NCI-H1105 treated with DMSO at 0.1 percent for 48 hours (cell line): ENCODE measurements around the gene PSMB7.

ENCODE experiments used
- DNase-seq: peaks from one replicate; lab custom pipeline; 2025; lab: John Stamatoyannopoulos, UW

PSMB7 gene

GRCh38 chr9:124411514-124412227 is 3.6 kb downstream of the PSMB7 start:
- DNase-seq: no peak

GRCh38 chr9:124410321-124410913 is 4.8 kb downstream of the PSMB7 start:
- DNase-seq: no peak

GRCh38 chr9:124409410-124409809 is 5.8 kb downstream of the PSMB7 start:
- no peak for DNase-seq

GRCh38 chr9:124403246-124403645 is 12.0 kb downstream of the PSMB7 start:
- DNase-seq: no peak

- DNase-seq: no peak
Measured at GRCh38 chr9:124399968-124400940, 15.0 kb downstream of the PSMB7 start.

GRCh38 chr9:124399323-124399967 is 15.8 kb downstream of the PSMB7 start:
- no peak for DNase-seq

- DNase-seq: no peak
Measured at GRCh38 chr9:124398191-124398935, 16.9 kb downstream of the PSMB7 start.

GRCh38 chr9:124395826-124396225 is 19.4 kb downstream of the PSMB7 start:
- DNase-seq: no peak

GRCh38 chr9:124394596-124394995 is 20.6 kb downstream of the PSMB7 start:
- no peak for DNase-seq

- DNase-seq: no peak
Measured at GRCh38 chr9:124394167-124394566, 21.1 kb downstream of the PSMB7 start.

GRCh38 chr9:124392871-124393460 is 22.3 kb downstream of the PSMB7 start:
- DNase-seq: peak; percentile 67

- DNase-seq: no peak
Measured at GRCh38 chr9:124392254-124392870, 22.9 kb downstream of the PSMB7 start.

- no peak for DNase-seq
Measured at GRCh38 chr9:124390794-124391658, 24.2 kb downstream of the PSMB7 start.

- peak; percentile 27 for DNase-seq
Measured at GRCh38 chr9:124389146-124389939, 25.9 kb downstream of the PSMB7 start.

- DNase-seq: no peak
Measured at GRCh38 chr9:124388275-124389048, 26.8 kb downstream of the PSMB7 start.

- no peak for DNase-seq
Measured at GRCh38 chr9:124386201-124386600, 29.0 kb downstream of the PSMB7 start.

GRCh38 chr9:124385623-124386022 is 29.6 kb downstream of the PSMB7 start:
- DNase-seq: no peak

- DNase-seq: peak; percentile 53
Measured at GRCh38 chr9:124384846-124385245, 30.4 kb downstream of the PSMB7 start.
